A673 (cell line): ENCODE measurements around the gene KCNQ1OT1.

Source experiments
- EZH2 ChIP-seq: fragments of 200-600 bp; sonication (generic); IDR thresholded peaks from 2 replicates; pipeline ENCODE4 v1.6.1; 2017; ENCODE audit warnings: borderline replicate concordance, low read depth, mild to moderate bottlenecking, mixed read lengths, antibody characterized with exemption, low read length; ENCODE audit not compliant: poor library complexity, severe bottlenecking
- TF ChIP-seq, protein P1 (sequence below): fragments of 300-800, 200-600 bp; sonication (generic); conservative IDR thresholded peaks from 2 replicates; pipeline ENCODE4 v1.5.1; 2017; ENCODE audit warnings: low read depth, mild to moderate bottlenecking, antibody characterized with exemption, low read length, moderate library complexity, mixed read lengths

DNA sequence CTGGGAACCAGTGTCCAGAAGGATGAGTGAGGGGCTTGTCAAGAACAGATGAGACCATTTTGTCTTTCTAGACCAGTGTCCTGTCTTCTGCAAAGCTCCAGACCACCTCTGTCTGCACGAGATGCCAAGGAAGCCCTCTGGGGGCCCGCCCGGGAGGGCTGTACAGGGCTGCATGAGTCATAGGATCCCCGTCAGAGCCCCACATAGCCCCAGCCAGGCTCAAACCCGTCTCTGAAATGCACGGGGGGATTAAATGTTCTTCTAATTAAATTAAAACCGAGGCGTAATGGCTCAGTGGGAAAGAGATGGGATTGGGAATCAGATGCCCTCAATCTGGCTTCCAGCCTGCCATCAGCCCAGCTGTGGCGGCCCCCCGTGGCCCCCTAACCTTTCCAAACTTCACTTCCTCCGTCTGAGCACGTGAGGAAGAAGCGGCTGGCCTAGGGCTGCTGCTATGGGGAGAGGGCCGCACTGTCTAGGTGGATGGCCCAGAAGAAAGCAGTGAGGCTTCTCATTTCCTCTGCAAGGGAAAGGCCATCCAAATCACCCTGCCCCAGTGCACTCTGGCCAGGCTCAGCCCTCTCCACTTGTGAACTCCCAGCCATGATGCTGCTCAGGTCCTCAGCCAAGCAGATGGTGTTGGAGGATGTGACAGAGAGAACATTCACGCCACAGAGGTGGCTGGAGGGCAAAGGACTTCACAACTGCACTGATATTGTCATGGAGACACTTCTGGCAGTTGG lies 32.8 kb downstream of the KCNQ1OT1 start:
- TF ChIP-seq, protein P1, sequence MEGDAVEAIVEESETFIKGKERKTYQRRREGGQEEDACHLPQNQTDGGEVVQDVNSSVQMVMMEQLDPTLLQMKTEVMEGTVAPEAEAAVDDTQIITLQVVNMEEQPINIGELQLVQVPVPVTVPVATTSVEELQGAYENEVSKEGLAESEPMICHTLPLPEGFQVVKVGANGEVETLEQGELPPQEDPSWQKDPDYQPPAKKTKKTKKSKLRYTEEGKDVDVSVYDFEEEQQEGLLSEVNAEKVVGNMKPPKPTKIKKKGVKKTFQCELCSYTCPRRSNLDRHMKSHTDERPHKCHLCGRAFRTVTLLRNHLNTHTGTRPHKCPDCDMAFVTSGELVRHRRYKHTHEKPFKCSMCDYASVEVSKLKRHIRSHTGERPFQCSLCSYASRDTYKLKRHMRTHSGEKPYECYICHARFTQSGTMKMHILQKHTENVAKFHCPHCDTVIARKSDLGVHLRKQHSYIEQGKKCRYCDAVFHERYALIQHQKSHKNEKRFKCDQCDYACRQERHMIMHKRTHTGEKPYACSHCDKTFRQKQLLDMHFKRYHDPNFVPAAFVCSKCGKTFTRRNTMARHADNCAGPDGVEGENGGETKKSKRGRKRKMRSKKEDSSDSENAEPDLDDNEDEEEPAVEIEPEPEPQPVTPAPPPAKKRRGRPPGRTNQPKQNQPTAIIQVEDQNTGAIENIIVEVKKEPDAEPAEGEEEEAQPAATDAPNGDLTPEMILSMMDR: no peak
- TF ChIP-seq EZH2: no peak
